Stomach (tissue), 4 donors: ENCODE data around the gene SHANK1.

Experiments
- POLR2AphosphoS5 ChIP-seq, 3 donors: sonication (generic); formaldehyde crosslinking; IDR thresholded peaks; one replicate each; pipeline ENCODE4 v1.6.1; 2016; ENCODE audit warnings: antibody characterized with exemption in 3 of 3
- TF ChIP-seq, protein P1 (sequence below), 7 experiments: fragments of 450-650 bp in 4 of 7; fragments of 200-600 bp in 3 of 7; sonication (generic) in 3 of 7; IDR thresholded peaks; one replicate each; pipeline ENCODE4 v1.5.1; 2016 to 2019; ENCODE audit warnings: antibody characterized with exemption in 7 of 7, control low read depth in 2 of 7, mild to moderate bottlenecking in 1 of 7

DNA sequence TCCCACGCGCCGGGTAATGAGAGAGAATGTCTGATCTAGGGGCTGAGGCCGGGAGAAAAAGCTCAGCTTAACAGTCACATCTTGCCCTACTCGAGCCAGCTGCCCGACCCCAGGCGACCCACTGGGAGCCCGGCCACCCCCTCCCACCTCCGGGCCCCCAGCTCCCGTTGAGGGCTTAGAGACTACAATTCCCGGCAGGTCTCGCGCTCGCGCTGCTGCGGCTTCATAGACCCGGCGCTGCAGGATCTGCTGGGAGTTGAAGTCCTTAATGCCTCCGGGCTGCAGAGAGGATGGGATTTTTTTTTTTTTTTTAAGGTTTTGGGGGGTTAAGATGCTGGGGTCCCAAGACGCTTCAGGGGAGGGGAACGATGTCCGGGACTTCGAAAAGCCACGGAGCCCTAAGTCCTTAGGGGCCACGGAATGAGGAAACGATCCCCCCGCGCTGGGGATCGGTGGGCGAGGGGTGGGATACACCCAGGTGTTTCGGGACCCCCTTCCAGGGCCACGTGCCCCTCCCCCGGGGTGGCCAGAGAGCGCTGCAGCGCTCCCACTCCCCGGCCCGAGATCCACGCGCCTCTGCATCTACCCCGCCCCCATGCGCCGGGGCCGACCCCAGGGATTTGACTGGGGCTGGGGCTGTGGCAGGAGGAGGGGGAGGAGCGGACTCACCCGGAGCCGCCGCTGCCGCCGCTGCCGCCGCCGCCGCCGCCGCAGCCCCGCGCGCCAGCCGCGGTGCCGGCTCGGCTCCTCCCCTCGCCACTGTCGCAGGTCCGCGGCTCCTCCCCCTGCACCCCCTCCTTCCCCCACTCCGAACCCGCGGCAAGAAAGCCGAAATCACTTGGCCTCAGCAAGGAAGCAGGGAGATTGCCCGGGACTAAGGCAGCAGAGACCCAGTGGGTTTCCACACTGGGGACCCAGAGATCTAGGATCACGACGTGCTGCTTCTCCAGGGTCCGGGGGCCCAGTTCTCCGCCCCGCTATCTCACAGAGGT lies 80.2 kb downstream of the SHANK1 start, which contains the start of gene SYT3:
- TF ChIP-seq, protein P1, sequence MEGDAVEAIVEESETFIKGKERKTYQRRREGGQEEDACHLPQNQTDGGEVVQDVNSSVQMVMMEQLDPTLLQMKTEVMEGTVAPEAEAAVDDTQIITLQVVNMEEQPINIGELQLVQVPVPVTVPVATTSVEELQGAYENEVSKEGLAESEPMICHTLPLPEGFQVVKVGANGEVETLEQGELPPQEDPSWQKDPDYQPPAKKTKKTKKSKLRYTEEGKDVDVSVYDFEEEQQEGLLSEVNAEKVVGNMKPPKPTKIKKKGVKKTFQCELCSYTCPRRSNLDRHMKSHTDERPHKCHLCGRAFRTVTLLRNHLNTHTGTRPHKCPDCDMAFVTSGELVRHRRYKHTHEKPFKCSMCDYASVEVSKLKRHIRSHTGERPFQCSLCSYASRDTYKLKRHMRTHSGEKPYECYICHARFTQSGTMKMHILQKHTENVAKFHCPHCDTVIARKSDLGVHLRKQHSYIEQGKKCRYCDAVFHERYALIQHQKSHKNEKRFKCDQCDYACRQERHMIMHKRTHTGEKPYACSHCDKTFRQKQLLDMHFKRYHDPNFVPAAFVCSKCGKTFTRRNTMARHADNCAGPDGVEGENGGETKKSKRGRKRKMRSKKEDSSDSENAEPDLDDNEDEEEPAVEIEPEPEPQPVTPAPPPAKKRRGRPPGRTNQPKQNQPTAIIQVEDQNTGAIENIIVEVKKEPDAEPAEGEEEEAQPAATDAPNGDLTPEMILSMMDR (IDR thresholded peaks at IDR 0.05) = no peak
- TF ChIP-seq POLR2AphosphoS5 (IDR thresholded peaks at IDR 0.05) = no peak
